GM12878 (cell line): ENCODE results near the gene GABRR1. TPM values are rescaled to one million over a fixed set of nuclear protein-coding genes. Genes with fewer than 3 reads are reported as not detected.

Experiments used
- ATAC-seq: fragments of 200-7000 bp; cut with Tn5 transposase; 3 replicates; pipeline ENCODE4 v1.9.1; 2020; ENCODE audit warnings: mild to moderate bottlenecking, moderate library complexity
- BruUV-seq: library from RNA; stranded (reverse); fragments of 400-500 nt; replicated peaks from 2 replicates; lab custom pipeline; 2021; lab: Mats Ljungman, UMichigan
- CTCF ChIA-PET: fragments of 300-600 bp; sonication (Branson Sonifier 250); formaldehyde crosslinking; extraction: SDS; loops from one replicate; lab custom pipeline; 2021; ENCODE audit warnings: inconsistent platforms; lab: Yijun Ruan, JAX
- POLR2A ChIA-PET: fragments of 350-600 bp; formaldehyde crosslinking; extraction: SDS; loops from one replicate; lab custom pipeline; 2021; ENCODE audit warnings: inconsistent platforms; lab: Charles Lee
- RAD21 ChIA-PET: fragments of 300-600 bp; sonication (Branson Sonifier 250); formaldehyde crosslinking; loops from one replicate; lab custom pipeline; 2023; ENCODE audit warnings: antibody characterized with exemption; ENCODE audit not compliant: unreplicated experiment; lab: Charles Lee
- SMC1A ChIA-PET: fragments of 300-600 bp; sonication (Branson Sonifier 250); formaldehyde crosslinking; loops from one replicate; lab custom pipeline; 2023; ENCODE audit not compliant: unreplicated experiment, uncharacterized antibody; lab: Charles Lee
- DNase-seq: peaks from one replicate; pipeline ENCODE4 v3.0.0-alpha.2; 2011; ENCODE audit warnings: low read depth, low spot score
- FAIRE-seq: peaks from 3 replicates; lab custom pipeline; 2011; peaks lifted over from hg19 to GRCh38; lab: Jason Lieb, UNC
- H2AFZ ChIP-seq: 2 replicates; pipeline ENCODE4 v1.6.0; 2011; ENCODE audit warnings: low read depth, low read length, control low read depth; ENCODE audit not compliant: control insufficient read depth
- H3K27ac ChIP-seq: 2 replicates; pipeline ENCODE4 v1.5.1; 2011; ENCODE audit warnings: control low read depth; ENCODE audit not compliant: control insufficient read depth, insufficient read depth
- H3K27me3 ChIP-seq, 2 experiments: replicated peaks in 1 of 2; 2 replicates each; pipeline versions ENCODE4 v1.6.0 to v1.6.1; 2011; ENCODE audit warnings: low read length in 1 of 2; ENCODE audit not compliant: control insufficient read depth in 2 of 2, insufficient read depth in 2 of 2
- H3K36me3 ChIP-seq, 2 experiments: 2 replicates each; pipeline ENCODE4 v1.5.1; 2011; ENCODE audit warnings: low read length in 1 of 2; ENCODE audit not compliant: control insufficient read depth in 2 of 2, insufficient read depth in 2 of 2
- H3K4me1 ChIP-seq: 2 replicates; pipeline ENCODE4 v1.6.1; 2011; ENCODE audit warnings: mild to moderate bottlenecking, low read length, moderate library complexity, mixed read lengths; ENCODE audit not compliant: control insufficient read depth, insufficient read depth
- H3K4me2 ChIP-seq: 2 replicates; pipeline ENCODE4 v1.6.0; 2011; ENCODE audit warnings: control low read depth; ENCODE audit not compliant: control insufficient read depth, insufficient read depth
- H3K4me3 ChIP-seq: fragments of 200-600 bp; sonication (generic); 2 replicates; pipeline ENCODE4 v1.5.1; 2016
- H3K79me2 ChIP-seq: 2 replicates; pipeline ENCODE4 v1.6.0; 2011; ENCODE audit warnings: low read length; ENCODE audit not compliant: control insufficient read depth, insufficient read depth
- H3K9ac ChIP-seq: 2 replicates; pipeline ENCODE4 v1.8.0; 2011; ENCODE audit warnings: low read length, control low read depth, mixed read lengths; ENCODE audit not compliant: control insufficient read depth, insufficient read depth
- H3K9me3 ChIP-seq: replicated peaks from 3 replicates; pipeline ENCODE4 v1.5.1; 2011; ENCODE audit warnings: mild to moderate bottlenecking, low read length; ENCODE audit not compliant: control insufficient read depth, insufficient read depth
- H4K20me1 ChIP-seq: 2 replicates; pipeline ENCODE4 v1.6.0; 2011; ENCODE audit not compliant: control insufficient read depth, insufficient read depth
- ATF7 ChIP-seq: fragments of 450-650 bp; IDR thresholded peaks from 2 replicates; pipeline ENCODE4 v1.6.1; 2016; ENCODE audit warnings: low read depth, mild to moderate bottlenecking
- CHD1 ChIP-seq: IDR thresholded peaks from 2 replicates; pipeline ENCODE4 v1.6.1; 2012; ENCODE audit warnings: low read depth, low read length, improper control_type of control experiment
- EED ChIP-seq: sonication (generic); IDR thresholded peaks from 2 replicates; pipeline ENCODE4 v1.6.1; 2016; ENCODE audit warnings: antibody characterized with exemption, low read depth
- EGR1 ChIP-seq, 2 experiments: IDR thresholded peaks; 1 replicate in 1 of 2; 2 replicates in 1 of 2; pipeline ENCODE4 v1.6.1; 2011 to 2012; ENCODE audit warnings: low read depth in 2 of 2, low read length in 2 of 2, borderline replicate concordance in 1 of 2, mild to moderate bottlenecking in 1 of 2, moderate library complexity in 1 of 2
- IKZF1 ChIP-seq: fragments of 450-650 bp; conservative IDR thresholded peaks from 2 replicates; pipeline ENCODE4 v1.6.1; 2017; ENCODE audit warnings: antibody characterized with exemption, mild to moderate bottlenecking
- IRF4 ChIP-seq: IDR thresholded peaks from 2 replicates; pipeline ENCODE4 v1.6.1; 2011; ENCODE audit warnings: low read depth, low read length
- MEF2B ChIP-seq: fragments of 450-650 bp; IDR thresholded peaks from 2 replicates; pipeline ENCODE4 v1.6.1; 2018; ENCODE audit warnings: mild to moderate bottlenecking, moderate library complexity; ENCODE audit not compliant: partially characterized antibody, poor library complexity, severe bottlenecking
- MYB ChIP-seq: fragments of 150-350 bp; IDR thresholded peaks from 2 replicates; pipeline ENCODE4 v1.6.1; 2014; ENCODE audit warnings: mild to moderate bottlenecking, low read depth, low read length, borderline replicate concordance
- POLR2AphosphoS5 ChIP-seq: IDR thresholded peaks from 2 replicates; pipeline ENCODE4 v1.6.1; 2011; ENCODE audit warnings: mild to moderate bottlenecking, low read length, inconsistent platforms
- YY1 ChIP-seq: IDR thresholded peaks from 2 replicates; pipeline ENCODE4 v1.6.1; 2011; ENCODE audit warnings: low read depth, mild to moderate bottlenecking, low read length
- ZNF622 ChIP-seq: fragments of 450-650 bp; IDR thresholded peaks from 2 replicates; pipeline ENCODE4 v1.6.1; 2017; ENCODE audit warnings: mild to moderate bottlenecking, inconsistent platforms
- WGBS: methylation state at CpG from one replicate; pipeline ENCODE4 v1.1.6; 2016; ENCODE audit warnings: low lambda C conversion rate; ENCODE audit not compliant: insufficient replicate concordance, insufficient coverage; ENCODE audit errors: missing lambda C conversion rate; 5-methylcytosine and 5-hydroxymethylcytosine counted together
- in situ Hi-C: fragments of 300-500 bp; cut with MboI; formaldehyde crosslinking; loops from 9 replicates; pipeline ENCODE4 v1.14.3; 2018; ENCODE audit warnings: mixed read lengths
- intact Hi-C: fragments of 100-400 bp; cut with micrococcal nuclease; formaldehyde crosslinking; loops from one replicate; pipeline ENCODE4 v1.14.2; 2022; ENCODE audit not compliant: unreplicated experiment
- polyA plus RNA-seq, 11 experiments: library from polyadenylated mRNA; depleted of rRNA in 4 of 11; unstranded in 6 of 11; stranded (reverse) in 5 of 11; fragments of >200 nt; fragmentation: Nextera tagmentation in 4 of 11; fragmentation: Illumina TruSeq in 1 of 11; extraction: Ambion mirVana in 4 of 11; extraction: Trizol in 1 of 11; gene quantifications; 1 replicate in 1 of 11; 2 replicates in 10 of 11; pipeline versions ENCODE4 v1.2.1 to v1.2.3, GENCODE V29; 2011 to 2016; ENCODE audit warnings: inconsistent platforms in 2 of 11, missing spikeins in 2 of 11, low read depth in 1 of 11
- total RNA-seq, 4 experiments: library from RNA; depleted of rRNA in 3 of 4; stranded (reverse); fragments of >200 nt in 3 of 4; fragmentation: Illumina TruSeq in 1 of 4; extraction: Trizol in 1 of 4; gene quantifications; 2 replicates each; pipeline versions ENCODE4 v1.2.1 to v1.2.3, GENCODE V29; 2013 to 2021
- TF ChIP-seq, protein P1 (sequence below): fragments of 450-650 bp; IDR thresholded peaks from 2 replicates; pipeline ENCODE4 v1.6.1; 2016; ENCODE audit warnings: mild to moderate bottlenecking

GABRR1 gene
- total and polyA plus RNA-seq, 10 of the 15 experiments (the other 5 are each of a cell fraction or from before 2014, with no cell fraction given): not detected

DNA sequence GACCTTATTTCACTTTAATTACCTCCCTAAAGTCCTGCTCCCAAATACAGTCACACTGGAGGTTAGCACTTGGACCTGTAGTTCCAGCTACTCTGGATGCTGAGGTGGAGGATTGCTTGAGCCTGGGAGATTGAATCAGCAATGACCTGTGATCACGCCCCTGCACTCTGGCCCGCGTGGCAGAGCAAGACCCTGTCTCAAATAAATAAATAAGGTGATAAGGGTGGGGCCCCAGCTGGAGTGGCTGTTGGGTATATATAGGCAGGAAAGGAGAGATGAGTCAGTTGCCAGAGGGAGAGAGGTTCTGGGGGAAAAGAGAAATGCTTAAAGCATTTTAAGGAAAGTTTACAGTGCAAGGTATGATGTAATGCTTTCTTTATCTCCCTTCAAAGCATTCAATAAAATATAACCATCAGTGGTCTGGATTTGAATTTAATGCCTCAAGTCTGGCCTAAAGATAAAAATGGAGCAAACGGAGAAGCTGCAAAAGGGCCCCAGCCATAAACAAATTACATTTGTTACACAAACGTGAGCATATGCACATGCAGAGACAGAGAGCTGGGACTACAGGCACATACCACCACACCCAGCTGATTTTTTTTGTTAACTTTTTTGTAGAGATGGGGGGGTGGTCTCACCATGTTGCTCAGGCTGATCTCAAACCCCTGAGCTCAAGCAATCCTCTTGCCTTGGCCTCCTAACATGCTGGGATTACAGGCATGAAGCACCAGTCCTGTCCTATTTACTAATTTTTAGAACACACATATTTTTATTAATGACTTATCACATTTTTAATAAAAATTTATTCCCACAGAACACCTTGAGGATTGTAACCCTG lies 77.4 kb downstream of the GABRR1 start:
- Histone ChIP-seq H3K4me3 (no peak overlapping the region), H3K27ac (no peak overlapping the region), H3K79me2 (no peaks in the 10 kb centered on the region), H3K27me3 (no peaks in the 10 kb centered on the region), H2AFZ (no peak overlapping the region), H3K9me3 (no peaks in the 10 kb centered on the region; the same call in 2 of the 3 replicates), H3K4me2 (no peak overlapping the region), H3K36me3 (no peaks in the 10 kb centered on the region), H4K20me1 (no peaks in the 10 kb centered on the region), H3K4me1 (peaks cover 4% of the 10 kb centered on the region; the same call in 1 of the 2 replicates), H3K9ac (no peak overlapping the region)
- 72% methylated on average over 5 of the region's 5 CpGs for WGBS
- no TSS peak for BruUV-seq
- ChIA-PET RAD21 (no interaction called here), POLR2A (interaction anchor here (0.6 kb wide), 1 partner anchor 16 kb away, joined by 4 read pairs; no protein-coding TSS in a partner anchor), SMC1A (interaction anchor here (1.6 kb wide), 1 partner anchor 157 kb away, joined by 5 read pairs; no protein-coding TSS in a partner anchor), CTCF (interaction anchor here (0.7 to 0.8 kb wide), 2 partner anchors 20 to 226 kb away, joined by 3 to 5 read pairs; no protein-coding TSS in a partner anchor)
- TF ChIP-seq IKZF1: no peak
- no peak for TF ChIP-seq ZNF622
- TF ChIP-seq EGR1 (IDR thresholded peaks at IDR 0.05; ENCODE audit: borderline replicate concordance in 1 of 2, low read depth in 2 of 2, low read length in 2 of 2): no peak
- TF ChIP-seq MYB: no peak
- no peak for TF ChIP-seq ATF7
- TF ChIP-seq, protein P1, sequence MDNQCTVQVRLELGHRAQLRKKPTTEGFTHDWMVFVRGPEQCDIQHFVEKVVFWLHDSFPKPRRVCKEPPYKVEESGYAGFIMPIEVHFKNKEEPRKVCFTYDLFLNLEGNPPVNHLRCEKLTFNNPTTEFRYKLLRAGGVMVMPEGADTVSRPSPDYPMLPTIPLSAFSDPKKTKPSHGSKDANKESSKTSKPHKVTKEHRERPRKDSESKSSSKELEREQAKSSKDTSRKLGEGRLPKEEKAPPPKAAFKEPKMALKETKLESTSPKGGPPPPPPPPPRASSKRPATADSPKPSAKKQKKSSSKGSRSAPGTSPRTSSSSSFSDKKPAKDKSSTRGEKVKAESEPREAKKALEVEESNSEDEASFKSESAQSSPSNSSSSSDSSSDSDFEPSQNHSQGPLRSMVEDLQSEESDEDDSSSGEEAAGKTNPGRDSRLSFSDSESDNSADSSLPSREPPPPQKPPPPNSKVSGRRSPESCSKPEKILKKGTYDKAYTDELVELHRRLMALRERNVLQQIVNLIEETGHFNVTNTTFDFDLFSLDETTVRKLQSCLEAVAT: no peak
- TF ChIP-seq YY1: no peak
- TF ChIP-seq EED: no peak
- TF ChIP-seq CHD1: no peak
- TF ChIP-seq POLR2AphosphoS5: no peak
- no peak for TF ChIP-seq IRF4
- no peak for TF ChIP-seq MEF2B
- FAIRE-seq: no peak
- intact Hi-C loops: no loop called here
- no peak for DNase-seq
- ATAC-seq: no peak
- in situ Hi-C loops: no loop called here
